A673 (cell line): ENCODE data around the gene CD180. TPM values are rescaled to one million over a fixed set of nuclear protein-coding genes. Genes with fewer than 3 reads are reported as not detected.

Source experiments
- BruUV-seq: library from RNA; stranded (reverse); fragments of 400-500 nt; replicated peaks from 2 replicates; lab custom pipeline; 2021; lab: Mats Ljungman, UMichigan
- CTCF ChIA-PET: fragments of 300-600 bp; sonication (Branson Sonifier 250); formaldehyde crosslinking; loops from one replicate; lab custom pipeline; 2022; ENCODE audit warnings: antibody characterized with exemption; lab: Charles Lee
- POLR2A ChIA-PET: fragments of 300-600 bp; sonication (Branson Sonifier 250); formaldehyde crosslinking; loops from one replicate; lab custom pipeline; 2022; ENCODE audit warnings: antibody characterized with exemption; ENCODE audit not compliant: low non-redundant PET; lab: Charles Lee
- DNase-seq: peaks from one replicate; pipeline ENCODE4 v3.0.0-alpha.2; 2015; ENCODE audit warnings: low spot score
- H3K27ac ChIP-seq: fragments of 200-600 bp; sonication (generic); 2 replicates; pipeline ENCODE4 v1.5.1; 2016; ENCODE audit warnings: mixed run types, low read depth, mild to moderate bottlenecking, mixed read lengths, antibody characterized with exemption, low read length; ENCODE audit not compliant: poor library complexity, severe bottlenecking
- H3K27me3 ChIP-seq: fragments of 200-600 bp; sonication (generic); replicated peaks from 2 replicates; pipeline ENCODE4 v1.6.1; 2017; ENCODE audit warnings: mixed run types, low read depth, mild to moderate bottlenecking, mixed read lengths, antibody characterized with exemption, low read length; ENCODE audit not compliant: insufficient read depth, poor library complexity
- H3K36me3 ChIP-seq: fragments of 200-600 bp; sonication (generic); 2 replicates; pipeline ENCODE4 v1.6.1; 2016; ENCODE audit warnings: mixed run types, mild to moderate bottlenecking, mixed read lengths, antibody characterized with exemption, low read length; ENCODE audit not compliant: insufficient read depth, poor library complexity, severe bottlenecking
- H3K4me1 ChIP-seq: fragments of 200-600 bp; sonication (generic); 2 replicates; pipeline ENCODE4 v1.6.1; 2017; ENCODE audit warnings: mixed run types, mild to moderate bottlenecking, mixed read lengths, antibody characterized with exemption, low read length; ENCODE audit not compliant: insufficient read depth, poor library complexity, severe bottlenecking
- H3K4me3 ChIP-seq: fragments of 200-600 bp; sonication (generic); 2 replicates; pipeline ENCODE4 v1.5.1; 2016; ENCODE audit warnings: low read depth, mixed run types, mild to moderate bottlenecking, mixed read lengths, low read length; ENCODE audit not compliant: poor library complexity, severe bottlenecking
- H3K9me3 ChIP-seq: fragments of 200-600 bp; sonication (generic); 2 replicates; pipeline ENCODE4 v1.6.1; 2016; ENCODE audit warnings: mixed run types, low read depth, mild to moderate bottlenecking, mixed read lengths, antibody characterized with exemption, low read length; ENCODE audit not compliant: poor library complexity, severe bottlenecking
- CTCF ChIP-seq: fragments of 300-800, 200-600 bp; sonication (generic); conservative IDR thresholded peaks from 2 replicates; pipeline ENCODE4 v1.5.1; 2017; ENCODE audit warnings: low read depth, mild to moderate bottlenecking, antibody characterized with exemption, low read length, moderate library complexity, mixed read lengths
- EZH2 ChIP-seq: fragments of 200-600 bp; sonication (generic); IDR thresholded peaks from 2 replicates; pipeline ENCODE4 v1.6.1; 2017; ENCODE audit warnings: borderline replicate concordance, low read depth, mild to moderate bottlenecking, mixed read lengths, antibody characterized with exemption, low read length; ENCODE audit not compliant: poor library complexity, severe bottlenecking
- intact Hi-C: fragments of 100-400 bp; cut with micrococcal nuclease; formaldehyde crosslinking; loops from one replicate; pipeline ENCODE4 v1.10.0; 2022; ENCODE audit not compliant: unreplicated experiment
- total RNA-seq: library from RNA; stranded (reverse); gene quantifications from 2 replicates; pipeline ENCODE4 v1.2.3, GENCODE V29; 2021

Gene CD180
- total RNA-seq, 1 experiment from 2014 or later = not detected

- ChIA-PET CTCF (no interaction called here), POLR2A (no interaction called here)
- Histone ChIP-seq H3K4me3 (no peak overlapping the region), H3K9me3 (no peaks in the 10 kb centered on the region), H3K27ac (no peak overlapping the region), H3K4me1 (no peaks in the 10 kb centered on the region), H3K27me3 (no peaks in the 10 kb centered on the region), H3K36me3 (no peaks in the 10 kb centered on the region)
- no peak for DNase-seq
- TF ChIP-seq CTCF (no peak), EZH2 (no peak)
- no TSS peak for BruUV-seq
- intact Hi-C loops = no loop called here
Observed at GRCh38 chr5:67188274-67189078, 8.1 kb downstream of the CD180 start.

GRCh38 chr5:67187006-67187715, 9.4 kb downstream of the CD180 start:
- Histone ChIP-seq H3K9me3 (no peaks in the 10 kb centered on the region), H3K36me3 (no peaks in the 10 kb centered on the region), H3K4me1 (peaks cover 2% of the 10 kb centered on the region), H3K27ac (no peak overlapping the region), H3K27me3 (no peaks in the 10 kb centered on the region), H3K4me3 (no peak overlapping the region)
- TF ChIP-seq CTCF = no peak
- no peak for TF ChIP-seq EZH2
- no TSS peak for BruUV-seq
- ChIA-PET POLR2A (no interaction called here), CTCF (no interaction called here)
- intact Hi-C loops = no loop called here
- no peak for DNase-seq

- TF ChIP-seq CTCF (no peak), EZH2 (no peak)
- Histone ChIP-seq H3K4me1 (peaks cover 7% of the 10 kb centered on the region), H3K27ac (no peak overlapping the region), H3K9me3 (no peaks in the 10 kb centered on the region), H3K27me3 (no peaks in the 10 kb centered on the region), H3K4me3 (no peak overlapping the region), H3K36me3 (no peaks in the 10 kb centered on the region)
- CTCF ChIA-PET = no interaction called here
- no peak for DNase-seq
- no TSS peak for BruUV-seq
- intact Hi-C loops = no loop called here
- POLR2A ChIA-PET = no interaction called here
Observed at GRCh38 chr5:67183859-67184258, 12.7 kb downstream of the CD180 start.
